NCI-H345 treated with DMSO at 0.1 percent for 48 hours (cell line): ENCODE results near the gene FGF14.
"Not testable (repeated sequence)": the region's sequence is repeated elsewhere in the genome, so short reads cannot be mapped to it uniquely, and the experiment has no call there.

Experiments
- DNase-seq: peaks from one replicate; lab custom pipeline; 2025; ENCODE audit not compliant: unreplicated experiment; lab: John Stamatoyannopoulos, UW

FGF14 gene

GRCh38 chr13:101880581-101880980 lies 521.3 kb downstream of the FGF14 start:
- no peak for DNase-seq

GRCh38 chr13:101876951-101877350 lies 524.9 kb downstream of the FGF14 start:
- DNase-seq: no peak

- peak; percentile 76 for DNase-seq
These were observed 526.0 kb downstream of the FGF14 start for GRCh38 chr13:101875717-101876393.

DNA sequence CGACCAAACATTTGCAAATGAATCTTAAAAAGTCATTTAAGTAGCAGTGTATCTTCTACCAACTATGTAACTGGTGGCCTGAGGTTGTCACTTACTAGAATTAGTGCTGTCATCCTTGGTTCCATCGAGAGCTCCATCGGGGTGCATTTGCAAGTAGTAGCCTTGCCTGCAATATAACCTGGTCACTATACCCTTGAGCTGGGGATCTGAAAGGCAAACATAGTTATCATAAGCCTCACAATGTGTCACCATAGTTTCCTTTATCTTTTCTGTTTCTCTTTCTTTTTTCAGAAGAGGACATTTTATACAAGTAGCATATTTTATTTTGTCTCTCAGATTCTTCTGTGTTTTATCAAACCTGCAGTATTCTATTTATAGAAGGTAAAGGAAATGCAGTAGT lies 526.8 kb downstream of the FGF14 start:
- no peak for DNase-seq

DNA sequence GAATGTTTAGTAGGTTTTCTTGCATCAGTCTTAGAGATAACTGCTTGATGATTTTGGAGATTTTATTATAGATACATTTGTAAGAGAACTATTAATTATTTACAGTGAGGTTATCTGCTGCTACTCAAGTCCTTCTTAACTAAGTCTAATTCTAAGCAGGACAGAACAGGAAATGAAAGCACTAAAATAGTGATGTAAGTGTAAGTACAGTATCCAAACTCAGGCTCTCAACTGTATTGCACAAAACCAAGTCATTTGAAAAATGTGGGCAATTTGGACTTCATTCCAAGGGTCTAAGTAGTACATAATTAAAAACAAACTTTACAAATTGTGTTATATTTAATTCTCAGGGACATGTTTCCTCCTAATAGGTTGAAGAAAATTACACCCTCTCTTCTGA lies 532.3 kb downstream of the FGF14 start:
- no peak for DNase-seq

DNA sequence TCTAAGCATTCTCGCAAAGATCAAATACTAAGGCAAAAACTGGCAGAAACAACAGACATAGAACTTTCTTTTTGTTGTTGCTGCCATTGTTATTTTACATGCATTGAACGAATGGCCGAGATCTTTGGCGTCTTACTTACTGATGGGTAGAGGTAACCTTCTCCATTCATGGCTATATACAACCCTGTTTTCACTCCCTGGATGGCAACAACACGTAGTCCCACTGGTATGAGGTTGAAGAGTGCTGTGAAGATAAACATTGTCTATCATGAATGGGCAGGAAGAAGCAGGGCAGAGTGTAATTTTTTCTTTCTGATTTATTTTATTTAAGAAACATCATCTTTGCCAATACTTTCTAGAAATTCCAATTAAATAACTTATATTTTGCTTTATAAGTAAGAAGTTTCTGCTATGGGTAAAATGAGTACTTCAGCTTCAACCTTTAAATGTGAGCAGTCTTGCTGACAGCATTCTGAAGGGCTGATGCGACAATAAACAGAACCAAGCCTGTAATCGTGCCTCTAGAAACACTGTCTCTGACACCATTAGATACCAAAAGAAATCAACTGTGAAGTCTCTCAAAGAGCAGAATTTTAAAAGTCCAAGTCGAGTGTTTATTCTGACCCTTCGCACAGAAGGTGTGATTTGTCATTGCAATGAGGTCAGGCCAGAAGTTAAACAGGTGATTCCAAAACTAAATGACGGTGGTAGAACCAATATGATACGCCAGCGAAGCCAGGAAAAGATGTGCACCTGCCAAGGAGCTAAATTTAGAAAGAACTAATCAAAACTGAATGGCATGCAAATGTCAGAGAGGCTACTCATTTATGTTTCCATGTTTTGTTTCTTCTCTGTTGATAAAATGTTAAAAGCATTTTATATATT lies 533.0 kb downstream of the FGF14 start:
- DNase-seq: peak; percentile 29

DNA sequence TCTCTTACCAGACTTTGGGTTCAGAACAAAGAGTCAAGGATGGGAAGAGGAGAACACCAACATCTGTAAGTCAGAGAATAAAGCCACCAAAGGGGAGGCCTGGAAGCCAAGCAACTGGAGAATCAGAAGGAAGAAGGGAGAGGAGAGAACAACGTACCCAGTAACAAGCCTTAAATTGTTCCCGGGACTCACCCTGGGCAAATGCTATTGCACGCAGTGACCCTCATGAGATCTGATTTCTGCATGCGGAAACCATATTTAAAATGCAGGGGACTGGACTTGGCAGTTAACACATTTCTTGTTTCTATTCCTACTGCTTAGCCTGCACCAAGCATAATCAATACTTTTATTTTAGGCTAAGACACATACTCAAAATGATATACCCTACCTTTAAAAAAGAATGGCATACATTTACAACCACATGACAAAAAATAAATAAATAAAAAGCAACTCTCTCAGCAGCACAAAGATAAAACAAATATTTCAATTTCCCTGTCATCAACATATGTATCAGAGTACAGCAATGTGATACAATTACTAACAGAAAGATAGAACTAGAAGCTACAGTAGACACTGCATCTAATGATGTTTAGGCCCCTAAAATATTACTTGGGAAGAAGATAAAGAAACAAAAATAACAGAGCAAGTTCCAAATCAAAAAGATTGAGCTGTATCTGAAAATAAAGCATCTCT lies 534.8 kb downstream of the FGF14 start:
- DNase-seq: no peak

DNA sequence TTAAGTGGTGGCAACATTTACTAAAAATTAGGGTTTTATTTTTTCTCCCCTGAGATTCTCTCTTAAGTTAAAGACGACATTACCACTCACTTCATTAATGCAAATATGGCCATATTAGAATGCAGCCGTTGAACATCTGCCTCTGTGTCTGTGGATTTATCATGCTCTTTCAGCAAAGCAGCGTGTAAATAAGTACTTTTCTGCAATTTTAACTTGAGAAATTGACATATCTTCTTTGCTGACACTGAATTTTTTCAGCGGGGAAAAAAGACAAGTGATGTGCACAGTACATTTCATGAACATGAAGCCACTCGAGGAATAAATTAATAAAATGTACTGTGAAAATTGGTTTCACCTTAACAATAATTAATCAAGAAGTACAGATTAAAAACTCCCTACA lies 543.0 kb downstream of the FGF14 start:
- DNase-seq: no peak

DNA sequence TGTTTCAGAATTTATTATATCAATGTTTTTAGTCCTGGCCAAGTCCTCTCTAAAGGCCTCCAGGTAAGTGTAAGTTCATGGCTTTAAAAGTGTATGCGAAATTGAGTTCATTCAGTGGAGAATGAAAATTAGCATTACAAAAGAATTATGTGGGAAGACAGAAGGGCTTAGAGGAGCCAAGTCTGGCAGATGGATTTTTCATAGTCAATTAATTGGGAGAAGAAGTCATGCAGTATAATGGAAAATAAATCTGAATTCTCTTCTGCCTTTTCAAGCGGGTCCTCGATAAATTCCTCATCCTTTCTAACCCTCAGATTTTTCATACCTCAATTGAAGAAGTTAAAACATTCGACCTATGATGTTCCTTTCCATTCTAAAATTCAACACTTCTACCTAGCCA lies 555.1 kb downstream of the FGF14 start:
- DNase-seq: no peak

DNA sequence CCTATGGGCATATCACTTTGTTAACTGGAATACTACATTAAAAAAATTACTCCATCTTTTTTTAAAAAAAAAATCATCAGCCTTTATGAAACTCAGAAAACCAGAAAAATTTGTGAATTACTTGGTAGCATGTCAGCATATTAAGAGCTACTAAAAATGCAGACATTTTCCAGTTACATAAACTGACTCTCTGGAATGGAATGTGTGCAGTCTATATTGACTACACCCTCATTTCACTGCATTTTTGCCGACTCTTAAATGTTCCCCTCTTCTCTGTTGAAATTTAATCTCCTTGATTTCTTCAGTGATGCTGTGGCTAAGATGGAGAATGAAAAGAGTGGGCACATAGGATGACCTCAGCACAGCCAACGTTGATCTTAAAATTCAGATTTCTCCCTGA lies 555.6 kb downstream of the FGF14 start:
- no peak for DNase-seq

- DNase-seq: no peak
These were observed 556.4 kb downstream of the FGF14 start for GRCh38 chr13:101845245-101846020.

GRCh38 chr13:101841698-101842097 lies 560.1 kb downstream of the FGF14 start:
- DNase-seq: no peak

DNA sequence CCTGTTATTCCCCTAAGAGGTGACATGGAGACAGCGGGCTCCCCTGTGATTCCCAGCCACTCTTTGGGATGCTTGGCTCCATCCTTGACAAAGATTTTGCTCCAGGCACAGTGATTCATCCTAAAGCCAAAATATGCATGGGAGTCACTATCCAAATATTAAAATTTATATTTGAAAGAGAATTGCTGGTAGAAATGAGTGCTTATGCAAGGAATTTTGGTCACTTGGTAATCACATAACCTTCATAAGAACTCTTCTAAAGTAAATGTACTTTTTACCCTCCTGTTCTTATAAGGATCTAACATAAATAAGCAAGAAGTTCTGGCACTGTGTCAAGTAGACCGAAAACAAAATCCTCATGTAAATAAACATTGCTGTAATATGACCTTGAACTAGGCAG lies 563.5 kb downstream of the FGF14 start:
- DNase-seq: no peak

- DNase-seq: not testable (repeated sequence)
These were observed 564.1 kb downstream of the FGF14 start for GRCh38 chr13:101837778-101838177.

- DNase-seq: no peak
These were observed 564.6 kb downstream of the FGF14 start for GRCh38 chr13:101837288-101837687.

GRCh38 chr13:101835920-101836319 lies 565.9 kb downstream of the FGF14 start:
- DNase-seq: no peak

DNA sequence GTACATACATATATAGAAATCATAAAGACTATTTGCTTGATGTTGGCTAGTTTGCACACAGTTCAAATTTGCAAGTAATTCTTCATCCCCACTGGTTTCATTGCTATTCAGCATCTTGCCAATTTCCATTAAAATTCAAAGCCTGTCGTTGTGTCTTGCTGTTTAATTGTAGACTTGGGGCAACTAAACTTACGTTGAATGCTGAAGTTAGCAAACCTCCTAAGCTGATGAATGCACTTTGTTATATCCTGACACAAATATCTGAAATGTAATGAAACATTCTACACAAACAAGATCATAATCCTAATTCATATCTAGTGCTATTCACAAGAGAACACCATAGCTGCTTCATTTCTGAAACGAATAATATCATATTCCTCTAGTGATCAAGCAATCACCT lies 568.2 kb downstream of the FGF14 start:
- no peak for DNase-seq

DNA sequence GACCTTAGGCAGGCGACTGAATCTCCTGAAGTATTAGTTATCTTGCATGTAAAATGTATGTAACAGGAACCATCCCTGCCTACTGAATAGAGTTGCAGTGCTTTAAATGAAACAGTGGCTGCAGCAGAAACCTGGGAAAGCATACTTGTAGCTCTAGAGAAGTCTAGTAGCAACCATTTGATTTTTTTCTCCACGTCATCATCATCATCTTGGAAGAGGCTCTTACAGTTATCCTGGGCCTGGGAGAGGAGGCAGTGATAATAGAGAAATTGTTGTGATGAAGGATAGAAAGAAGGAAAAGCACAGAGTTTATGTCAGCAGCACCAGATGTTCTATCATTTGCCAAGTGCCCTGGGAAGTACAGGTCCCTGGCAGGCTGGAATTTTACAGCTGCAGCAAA lies 571.8 kb downstream of the FGF14 start:
- no peak for DNase-seq

- no peak for DNase-seq
These were observed 572.4 kb downstream of the FGF14 start for GRCh38 chr13:101829484-101829883.

DNA sequence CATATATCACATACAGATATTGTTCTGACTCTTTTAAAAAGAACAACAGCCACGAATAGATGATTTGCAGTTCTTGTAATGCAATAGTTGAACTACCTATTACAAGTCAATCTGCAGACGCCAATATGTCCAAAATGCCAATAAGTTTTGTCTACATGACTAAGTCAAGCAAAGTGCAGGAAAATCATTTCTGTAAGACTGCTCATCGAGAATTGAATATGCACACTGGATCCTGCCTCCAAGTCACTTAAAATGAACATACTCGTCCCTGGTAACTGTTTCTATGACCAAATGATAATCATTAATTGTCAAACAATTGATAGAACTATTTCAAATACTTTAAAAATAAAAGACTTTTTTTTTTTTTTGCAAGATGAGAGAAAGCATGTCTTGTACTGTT lies 573.7 kb downstream of the FGF14 start:
- DNase-seq: no peak

GRCh38 chr13:101817898-101818297 lies 584.0 kb downstream of the FGF14 start:
- no peak for DNase-seq
